Neural progenitor cell (in vitro differentiated cells): Measurements from ENCODE around the gene MC1R. TPM values are rescaled to one million over a fixed set of nuclear protein-coding genes. Genes with fewer than 3 reads are reported as not detected.

ENCODE experiments used
- DNase-seq: peaks from one replicate; pipeline ENCODE4 v3.0.0-alpha.2; 2016; ENCODE audit warnings: low spot score
- H2AFZ ChIP-seq: fragments of 200-600 bp; sonication (generic); replicated peaks from 2 replicates; pipeline ENCODE4 v1.6.1; 2016; ENCODE audit warnings: antibody characterized with exemption
- H3F3A ChIP-seq: fragments of 200-600 bp; sonication (generic); 2 replicates; pipeline ENCODE4 v1.6.1; 2016; ENCODE audit warnings: antibody characterized with exemption, low read depth
- H3K27ac ChIP-seq: fragments of 200-600 bp; sonication (generic); 2 replicates; pipeline ENCODE4 v1.5.1; 2016; ENCODE audit warnings: mild to moderate bottlenecking
- H3K27me3 ChIP-seq: fragments of 200-600 bp; sonication (generic); 2 replicates; pipeline ENCODE4 v1.6.1; 2016; ENCODE audit warnings: mild to moderate bottlenecking, moderate library complexity
- H3K36me3 ChIP-seq: fragments of 200-600 bp; sonication (generic); 2 replicates; pipeline ENCODE4 v1.5.1; 2016
- H3K4me1 ChIP-seq: fragments of 200-600 bp; sonication (generic); 2 replicates; pipeline ENCODE4 v1.6.1; 2016; ENCODE audit warnings: mixed run types
- H3K4me2 ChIP-seq: fragments of 200-600 bp; sonication (generic); 2 replicates; pipeline ENCODE4 v1.6.1; 2016
- H3K4me3 ChIP-seq: fragments of 200-600 bp; sonication (generic); 2 replicates; pipeline ENCODE4 v1.5.1; 2016
- H3K79me2 ChIP-seq: fragments of 200-600 bp; sonication (generic); 2 replicates; pipeline ENCODE4 v1.6.1; 2016; ENCODE audit warnings: low read depth
- H3K9ac ChIP-seq: fragments of 200-600 bp; sonication (generic); 2 replicates; pipeline ENCODE4 v1.6.1; 2016
- H3K9me3 ChIP-seq: fragments of 200-600 bp; sonication (generic); 2 replicates; pipeline ENCODE4 v1.5.1; 2016; ENCODE audit warnings: low read depth
- H4K20me1 ChIP-seq: fragments of 200-600 bp; sonication (generic); 2 replicates; pipeline ENCODE4 v1.6.1; 2016; ENCODE audit warnings: low read depth
- H3K27ac Mint-ChIP-seq: 3 replicates; pipeline ENCODE4 v1.8.0; 2021; ENCODE audit warnings: mixed read lengths
- H3K27me3 Mint-ChIP-seq: 2 replicates; pipeline ENCODE4 v1.8.0; 2022; ENCODE audit warnings: low read depth, mild to moderate bottlenecking, inconsistent platforms, moderate library complexity, mixed read lengths; ENCODE audit not compliant: insufficient read depth
- H3K36me3 Mint-ChIP-seq: 3 replicates; pipeline ENCODE4 v1.8.0; 2021; ENCODE audit warnings: mixed read lengths
- H3K4me1 Mint-ChIP-seq: 3 replicates; pipeline ENCODE4 v1.8.0; 2021; ENCODE audit warnings: mixed read lengths
- H3K4me3 Mint-ChIP-seq: 3 replicates; pipeline ENCODE4 v1.8.0; 2021; ENCODE audit warnings: mild to moderate bottlenecking, moderate library complexity, mixed read lengths
- H3K9me3 Mint-ChIP-seq: 3 replicates; pipeline ENCODE4 v1.8.0; 2020; ENCODE audit warnings: mixed read lengths
- CTCF ChIP-seq: fragments of 200-600 bp; sonication (generic); IDR thresholded peaks from 2 replicates; pipeline ENCODE4 v1.5.1; 2017; ENCODE audit warnings: antibody characterized with exemption, mild to moderate bottlenecking
- EZH2 ChIP-seq: fragments of 200-600 bp; sonication (generic); IDR thresholded peaks from 2 replicates; pipeline ENCODE4 v1.6.1; 2017; ENCODE audit warnings: antibody characterized with exemption, mild to moderate bottlenecking, moderate library complexity
- EZH2phosphoT487 ChIP-seq: fragments of 200-600 bp; sonication (generic); IDR thresholded peaks from 2 replicates; pipeline ENCODE4 v1.6.1; 2017; ENCODE audit warnings: antibody characterized with exemption
- total RNA-seq: library from RNA; depleted of rRNA; stranded (reverse); fragments of >200 nt; gene quantifications from 2 replicates; pipeline ENCODE4 v1.2.3, GENCODE V29; 2015; ENCODE audit warnings: low replicate concordance

Gene MC1R
- total RNA-seq, 1 donor from 2014 or later, result 1.7 TPM

GRCh38 chr16:89907055-89907814 lies 11.4 kb upstream of the MC1R start:
- H3K4me1 Mint-ChIP-seq, result peaks cover 2% of the 10 kb centered on the region
- Histone ChIP-seq H3K27ac (no peak overlapping the region), H3K36me3 (no peaks in the 10 kb centered on the region), H3F3A (peaks cover 11% of the 10 kb centered on the region), H3K4me2 (no peak overlapping the region), H3K27me3 (no peaks in the 10 kb centered on the region), H4K20me1 (no peaks in the 10 kb centered on the region), H3K4me1 (peaks cover 6% of the 10 kb centered on the region), H2AFZ (no peak overlapping the region), H3K9me3 (no peaks in the 10 kb centered on the region), H3K4me3 (no peak overlapping the region), H3K9ac (no peak overlapping the region), H3K79me2 (no peaks in the 10 kb centered on the region)
- H3K27me3 Mint-ChIP-seq, result peaks cover 2% of the 10 kb centered on the region
- no peak overlapping the region for H3K4me3 Mint-ChIP-seq
- TF ChIP-seq EZH2phosphoT487 (no peak), EZH2 (no peak), CTCF (no peak)
- H3K27ac Mint-ChIP-seq, result no peak overlapping the region
- no peak for DNase-seq
- peaks cover 25% of the 10 kb centered on the region for H3K36me3 Mint-ChIP-seq
- peaks cover 8% of the 10 kb centered on the region for H3K9me3 Mint-ChIP-seq

GRCh38 chr16:89908236-89908635 lies 10.4 kb upstream of the MC1R start:
- Histone ChIP-seq H3K27ac (no peak overlapping the region), H3K4me3 (no peak overlapping the region), H3K27me3 (no peaks in the 10 kb centered on the region), H4K20me1 (no peaks in the 10 kb centered on the region), H2AFZ (no peak overlapping the region), H3K9me3 (no peaks in the 10 kb centered on the region), H3K79me2 (no peaks in the 10 kb centered on the region), H3K4me1 (peaks cover 6% of the 10 kb centered on the region), H3K9ac (no peak overlapping the region), H3K36me3 (no peaks in the 10 kb centered on the region), H3K4me2 (no peak overlapping the region), H3F3A (peaks cover 11% of the 10 kb centered on the region)
- DNase-seq, result no peak
- Mint-ChIP-seq H3K36me3 (peaks cover 25% of the 10 kb centered on the region), H3K9me3 (peaks cover 8% of the 10 kb centered on the region), H3K4me1 (peaks cover 2% of the 10 kb centered on the region), H3K27ac (no peak overlapping the region), H3K4me3 (no peak overlapping the region), H3K27me3 (peaks cover under 1% of the 10 kb centered on the region)
- TF ChIP-seq EZH2phosphoT487 (no peak), CTCF (no peak), EZH2 (no peak)

- Mint-ChIP-seq H3K9me3 (peaks cover 10% of the 10 kb centered on the region), H3K27me3 (peaks cover 9% of the 10 kb centered on the region), H3K27ac (no peak overlapping the region), H3K4me3 (peak overlapping the region; percentile 38), H3K36me3 (peaks cover 25% of the 10 kb centered on the region), H3K4me1 (peaks cover 2% of the 10 kb centered on the region)
- Histone ChIP-seq H2AFZ (no peak overlapping the region), H4K20me1 (no peaks in the 10 kb centered on the region), H3K36me3 (no peaks in the 10 kb centered on the region), H3K4me1 (peaks cover 6% of the 10 kb centered on the region), H3K9ac (no peak overlapping the region), H3F3A (peaks cover 15% of the 10 kb centered on the region), H3K79me2 (no peaks in the 10 kb centered on the region), H3K27me3 (no peaks in the 10 kb centered on the region), H3K4me2 (no peak overlapping the region), H3K4me3 (no peak overlapping the region), H3K9me3 (no peaks in the 10 kb centered on the region), H3K27ac (peak overlapping the region; percentile 71)
- peak; percentile 86 for DNase-seq
- TF ChIP-seq EZH2phosphoT487 (no peak), EZH2 (no peak), CTCF (peak; percentile 91)
These were observed 8.6 kb upstream of the MC1R start for GRCh38 chr16:89909777-89910716.
